ENCODE measurements around the gene TACC3. TPM values are rescaled to one million over a fixed set of nuclear protein-coding genes. Genes with fewer than 3 reads are reported as not detected.

TACC3 gene
- 100 to 1,000 TPM in 1 of 4 donors, 10 to 100 TPM in 1, 1 to 10 TPM in 2; 5.9 to 175 (median 23.1) TPM for total RNA-seq

GRCh38 chr4:1721003-1721665 is at the start of gene TACC3, which contains the start of gene TMEM129:
TSS of gene TACC3 (plus strand) at chr4:1721521. CDS start at chr4:1723422, 1,901 bp downstream.
TSS of gene TMEM129 (minus strand) at chr4:1721323. CDS start at chr4:1720837, 486 bp downstream.
- Histone ChIP-seq H3K4me3 (peak within 1 kb of the TSS; percentile 34 to 82 (median 80)), H3K27me3 (no peaks in the 10 kb centered on the region), H3K36me3 (peaks cover 0 to 9% (median 0%) of the 10 kb centered on the region in 4 donors), H3K9me3 (no peaks in the 10 kb centered on the region), H3K27ac (peak within 1 kb of the TSS; percentile 94 to 99 (median 98)), H3K4me1 (peaks cover 12 to 40% (median 32%) of the 10 kb centered on the region in 4 donors)
- peak; percentile 97 for DNase-seq
- TF ChIP-seq CTCF (IDR thresholded peaks at IDR 0.05) (no peak), POLR2A (IDR thresholded peaks at IDR 0.05) (peak; percentile 28), POLR2AphosphoS5 (IDR thresholded peaks at IDR 0.05) (peak; percentile 62 to 86 (median 81)), EP300 (IDR thresholded peaks at IDR 0.05; ENCODE audit: low read depth) (no peak)
- 0% methylated on average over 28 of the region's 83 CpGs; no CpG with 5 or more reads in 1 of the 2 donors for WGBS, 2 donors (ENCODE audit: low coverage in 1 of 2)
- in situ Hi-C loops (cut with MboI; ENCODE audit: low pct_ligation_motif_present in 1 of 4, low pct_unique_long_range_greater_than_20kb in 1 of 4, low sequenced_read_pairs in 3 of 4) = no loop called here
- intact Hi-C loops (cut with DNase I; ENCODE audit: low total_unique reads) = no loop called here

GRCh38 chr4:1673671-1674070 is 47.6 kb upstream of the TACC3 start:
- Histone ChIP-seq H3K4me1 (peaks cover 0 to 3% (median 0%) of the 10 kb centered on the region in 4 donors), H3K27ac (no peak overlapping the region), H3K36me3 (no peaks in the 10 kb centered on the region), H3K9me3 (no peaks in the 10 kb centered on the region), H3K27me3 (no peaks in the 10 kb centered on the region), H3K4me3 (no peak overlapping the region)
- WGBS, 2 donors (ENCODE audit: low coverage in 1 of 2) = 87 to 92% methylated on average over 2 to 20 of the region's 20 CpGs
- intact Hi-C loops (cut with DNase I; ENCODE audit: low total_unique reads) = no loop called here
- DNase-seq = no peak
- in situ Hi-C loops (cut with MboI; ENCODE audit: low pct_ligation_motif_present in 1 of 4, low pct_unique_long_range_greater_than_20kb in 1 of 4, low sequenced_read_pairs in 3 of 4) = no loop called here
- no peak for TF ChIP-seq POLR2AphosphoS5 (IDR thresholded peaks at IDR 0.05)
- TF ChIP-seq POLR2A (IDR thresholded peaks at IDR 0.05) = no peak
- TF ChIP-seq EP300 (IDR thresholded peaks at IDR 0.05; ENCODE audit: low read depth) = no peak
- no peak for TF ChIP-seq CTCF (IDR thresholded peaks at IDR 0.05)

- Histone ChIP-seq H3K36me3 (no peaks in the 10 kb centered on the region), H3K27me3 (no peaks in the 10 kb centered on the region), H3K9me3 (no peaks in the 10 kb centered on the region), H3K4me3 (no peak overlapping the region), H3K4me1 (peaks cover 0 to 4% (median 0%) of the 10 kb centered on the region in 4 donors), H3K27ac (no peak overlapping the region)
- 75 to 82% methylated on average over 2 to 9 of the region's 9 CpGs for WGBS, 2 donors (ENCODE audit: low coverage in 1 of 2)
- intact Hi-C loops (cut with DNase I; ENCODE audit: low total_unique reads) = no loop called here
- in situ Hi-C loops (cut with MboI; ENCODE audit: low pct_ligation_motif_present in 1 of 4, low pct_unique_long_range_greater_than_20kb in 1 of 4, low sequenced_read_pairs in 3 of 4) = no loop called here
- TF ChIP-seq POLR2AphosphoS5 (IDR thresholded peaks at IDR 0.05) = no peak
- no peak for TF ChIP-seq POLR2A (IDR thresholded peaks at IDR 0.05)
- TF ChIP-seq EP300 (IDR thresholded peaks at IDR 0.05; ENCODE audit: low read depth) = no peak
- no peak for TF ChIP-seq CTCF (IDR thresholded peaks at IDR 0.05)
- no peak for DNase-seq
These were observed 46.6 kb upstream of the TACC3 start for GRCh38 chr4:1674682-1675081.

GRCh38 chr4:1675136-1675801 is 46.1 kb upstream of the TACC3 start:
- in situ Hi-C loops (cut with MboI; ENCODE audit: low pct_ligation_motif_present in 1 of 4, low pct_unique_long_range_greater_than_20kb in 1 of 4, low sequenced_read_pairs in 3 of 4) (no loop called here), intact Hi-C loops (cut with DNase I; ENCODE audit: low total_unique reads) (no loop called here)
- Histone ChIP-seq H3K27ac (no peak overlapping the region), H3K27me3 (no peaks in the 10 kb centered on the region), H3K4me1 (peaks cover 0 to 4% (median 0%) of the 10 kb centered on the region in 4 donors), H3K4me3 (no peak overlapping the region), H3K36me3 (no peaks in the 10 kb centered on the region), H3K9me3 (no peaks in the 10 kb centered on the region)
- 89% methylated on average over 19 of the region's 19 CpGs; no CpG with 5 or more reads in 1 of the 2 donors for WGBS, 2 donors (ENCODE audit: low coverage in 1 of 2)
- DNase-seq = no peak
- TF ChIP-seq POLR2A (IDR thresholded peaks at IDR 0.05) = no peak
- TF ChIP-seq CTCF (IDR thresholded peaks at IDR 0.05) = no peak
